ENCODE data around the gene IL19.
"Not testable (repeated sequence)": the region's sequence is repeated elsewhere in the genome, so short reads cannot be mapped to it uniquely, and the experiment has no call there.

The IL19 gene

DNA sequence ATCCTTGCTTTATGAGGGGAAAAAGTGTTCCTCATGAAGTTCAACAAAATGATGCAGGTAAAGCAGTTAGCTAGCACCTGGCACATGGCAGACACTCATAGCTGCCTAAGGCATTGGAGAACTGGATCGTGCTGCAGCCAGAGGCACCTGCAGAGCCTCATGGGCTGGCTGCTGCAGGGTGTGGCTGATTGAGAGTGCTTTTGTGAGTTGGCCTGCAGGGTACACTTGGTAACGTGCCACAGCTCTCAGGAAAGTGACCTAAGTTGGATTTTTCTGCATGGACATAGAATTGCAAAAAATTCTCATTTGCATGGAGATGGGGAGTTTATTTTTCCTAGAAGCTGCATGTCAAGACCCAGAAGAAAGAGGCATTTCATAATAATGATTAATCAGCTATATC is 63.2 kb downstream of the IL19 start:
- no peak for DNase-seq (ENCODE audit: low spot score)

DNA sequence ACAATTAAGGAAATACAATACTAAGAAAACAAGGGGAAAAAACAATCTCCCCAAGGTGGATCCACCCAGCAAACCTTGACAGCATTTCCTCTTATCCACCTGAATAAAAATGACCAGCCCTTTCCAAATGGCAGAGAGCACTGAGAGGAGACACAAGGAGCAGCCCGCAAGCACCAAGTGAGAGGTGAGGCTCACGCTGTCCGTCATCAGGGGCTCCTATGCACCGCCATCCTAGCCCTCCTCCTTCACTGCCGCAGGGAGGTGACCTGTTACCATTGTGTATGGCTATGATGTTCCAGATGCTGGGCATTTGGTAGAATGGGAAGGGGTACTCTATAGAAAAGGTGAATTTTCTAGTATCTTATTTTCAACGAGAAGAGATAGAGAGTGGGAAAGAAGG is 63.6 kb downstream of the IL19 start:
- DNase-seq (ENCODE audit: low spot score), result no peak

DNA sequence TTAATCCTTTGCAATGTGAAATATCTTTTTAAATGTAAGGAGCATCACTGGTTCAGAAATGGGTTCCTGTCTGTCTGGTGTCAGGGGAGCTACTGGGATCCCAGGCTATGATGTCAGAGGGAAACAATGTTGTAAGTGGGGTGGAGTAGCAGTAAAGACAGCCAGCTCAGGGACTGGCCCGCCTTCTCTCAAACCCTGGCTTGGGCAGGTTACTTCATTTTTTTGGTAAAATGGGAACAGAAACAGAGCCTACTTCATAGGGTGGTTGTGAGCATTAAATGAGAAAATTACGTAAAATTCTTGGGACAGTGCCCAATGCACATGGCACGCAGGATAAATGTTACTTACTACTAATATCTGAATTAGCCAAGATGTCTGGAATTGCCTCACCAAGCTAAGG is 64.1 kb downstream of the IL19 start:
- DNase-seq (ENCODE audit: low spot score), result no peak

DNA sequence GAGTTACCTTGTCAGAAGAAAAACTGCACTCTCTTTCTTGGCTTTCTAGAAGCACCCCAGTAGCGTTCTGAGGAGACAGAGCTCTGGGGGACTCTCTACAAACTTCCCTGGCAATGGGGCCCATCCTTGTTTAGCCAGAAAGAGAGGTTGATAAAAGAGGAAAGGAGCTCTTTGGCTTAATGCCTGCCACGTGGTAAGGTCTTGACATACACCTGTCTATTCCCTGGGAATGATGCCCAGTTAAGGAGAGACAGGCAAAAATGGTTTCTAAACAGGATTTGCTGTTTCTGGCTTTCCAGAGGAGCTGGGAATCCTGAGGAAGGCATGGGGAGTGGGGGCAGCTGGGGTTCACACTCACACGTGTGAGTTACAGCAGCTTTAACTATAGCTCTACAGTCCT is 64.6 kb downstream of the IL19 start:
- DNase-seq (ENCODE audit: low spot score), result no peak

DNA sequence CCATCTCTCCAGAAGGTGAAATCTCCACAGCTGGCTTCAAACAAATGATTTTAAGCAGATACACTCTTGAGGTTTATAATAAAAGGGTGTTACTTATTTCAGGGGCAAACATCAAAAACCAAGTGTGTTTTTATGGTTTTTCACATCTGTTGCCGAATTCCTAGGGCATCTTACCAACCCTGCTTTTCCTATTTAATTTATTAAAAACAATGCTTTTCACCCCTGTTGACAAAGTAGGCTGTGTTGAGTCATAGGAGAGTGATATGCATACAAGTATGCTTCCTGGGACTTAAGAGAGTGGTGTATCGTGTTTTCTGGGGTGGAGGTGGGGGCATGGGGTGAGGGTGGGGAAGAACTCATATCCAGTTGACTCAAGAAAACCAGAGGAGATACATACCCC is 65.5 kb downstream of the IL19 start:
- DNase-seq (ENCODE audit: low spot score), result no peak

DNA sequence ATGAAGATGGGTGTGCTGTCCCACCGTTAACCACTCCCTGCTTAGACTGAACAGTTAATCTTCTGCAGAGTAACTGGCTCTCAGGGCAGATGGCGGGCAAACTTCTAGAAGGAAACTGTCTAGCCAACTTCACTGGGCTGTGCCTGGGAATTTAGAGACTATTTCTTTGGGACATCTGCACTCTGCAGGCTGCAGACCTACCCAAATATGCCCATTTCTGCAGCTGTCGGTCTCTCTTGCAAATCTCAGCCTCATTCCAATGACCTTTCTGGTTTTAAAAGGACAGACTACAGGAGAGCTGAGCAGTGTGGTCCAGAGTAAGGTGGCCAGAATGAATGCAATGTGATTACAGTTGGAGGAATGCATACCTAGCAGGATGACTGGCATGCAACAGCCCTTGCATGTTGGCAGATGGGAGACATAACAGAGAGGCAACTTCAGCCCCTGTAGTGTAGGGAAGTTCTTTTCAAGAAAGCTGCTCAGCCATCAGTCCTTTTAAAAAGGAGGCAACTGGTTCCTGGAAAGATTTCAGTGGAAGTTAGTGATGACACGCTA is 68.5 kb downstream of the IL19 start:
- DNase-seq (ENCODE audit: low spot score), result no peak

DNA sequence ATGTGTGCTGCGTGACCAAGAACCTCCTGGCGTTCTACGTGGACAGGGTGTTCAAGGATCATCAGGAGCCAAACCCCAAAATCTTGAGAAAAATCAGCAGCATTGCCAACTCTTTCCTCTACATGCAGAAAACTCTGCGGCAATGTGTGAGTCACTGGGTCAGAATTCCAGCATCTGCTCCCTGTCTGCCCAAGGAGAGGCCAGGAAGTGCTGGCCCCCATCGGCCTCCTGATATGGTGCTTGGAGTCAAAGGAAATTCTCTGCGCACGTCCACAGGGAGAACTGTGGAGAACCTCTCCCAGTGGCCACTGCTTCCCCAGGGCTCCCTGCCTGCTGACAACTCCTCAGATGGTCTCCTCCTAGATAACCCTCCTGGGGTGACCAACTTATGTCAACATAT is 69.3 kb downstream of the IL19 start:
- DNase-seq (ENCODE audit: low spot score), result peak; percentile 21

DNA sequence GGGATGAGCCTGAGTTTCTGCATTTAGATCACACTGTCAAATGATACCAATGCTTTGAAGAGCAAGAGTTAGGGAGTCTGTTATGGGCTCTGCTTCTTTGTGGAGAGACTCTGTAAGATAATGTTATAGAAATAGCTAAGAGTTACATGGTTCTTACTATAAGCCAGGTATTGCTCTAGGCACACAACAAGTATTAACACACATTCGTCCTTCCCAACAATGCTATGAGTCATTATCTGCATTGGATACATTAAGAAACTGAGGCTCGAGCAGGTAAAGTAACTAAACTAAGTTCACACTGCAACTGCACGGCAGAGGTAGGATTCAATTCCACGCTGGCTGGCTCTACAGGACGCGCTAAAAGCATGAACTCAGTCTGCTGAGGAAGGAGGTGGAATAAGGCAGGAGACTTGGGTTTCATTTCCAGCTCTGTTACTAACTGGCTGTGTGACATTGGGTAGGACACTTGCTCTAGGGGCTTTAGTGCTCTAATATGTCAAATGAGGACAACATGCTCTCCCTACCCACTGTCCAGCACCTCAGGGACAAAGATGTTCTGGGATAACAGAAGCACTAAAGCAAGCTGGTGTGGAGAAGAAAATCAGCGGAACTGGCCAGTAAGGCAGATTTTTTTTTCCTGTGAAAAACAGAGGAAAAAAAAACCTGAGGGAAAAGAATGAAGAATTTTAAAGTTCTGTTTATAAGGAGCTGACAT is 71.2 kb downstream of the IL19 start:
- no peak for DNase-seq (ENCODE audit: low spot score)

DNA sequence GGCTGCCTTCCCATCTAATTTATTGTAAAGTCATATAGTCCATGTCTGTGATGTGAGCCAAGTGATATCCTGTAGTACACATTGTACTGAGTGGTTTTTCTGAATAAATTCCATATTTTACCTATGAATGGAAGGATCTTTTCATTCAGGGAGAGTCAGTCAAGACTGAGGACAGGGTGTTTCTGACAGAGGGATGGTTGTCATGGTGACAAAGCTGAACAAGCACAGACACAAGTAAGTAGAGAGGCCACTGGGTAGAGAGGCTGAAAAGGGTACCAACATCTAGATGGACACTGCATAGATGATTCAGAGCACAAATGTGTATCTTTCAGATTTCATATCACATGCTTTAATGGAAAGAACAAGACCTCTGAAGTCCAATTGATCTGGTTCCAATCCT is 72.3 kb downstream of the IL19 start:
- no peak for DNase-seq (ENCODE audit: low spot score)

DNA sequence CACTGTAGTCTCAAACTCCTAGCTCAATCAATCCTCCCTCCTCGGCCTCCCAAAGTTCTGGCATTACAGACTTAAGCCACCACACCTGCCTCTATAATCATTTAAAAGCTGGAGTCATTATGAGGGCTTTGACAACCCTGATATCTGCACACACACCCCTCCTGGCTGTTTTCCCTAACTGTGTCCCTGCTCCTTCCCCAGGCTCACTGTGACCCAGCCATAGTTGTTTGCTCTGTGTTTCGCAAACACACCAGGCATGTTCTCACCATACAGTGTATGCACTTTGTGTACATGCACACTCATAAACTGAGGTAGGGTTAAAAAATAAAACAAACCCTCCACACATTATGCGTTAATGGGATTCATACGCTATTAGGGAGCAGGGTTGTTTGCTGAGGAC is 73.1 kb downstream of the IL19 start:
- no peak for DNase-seq (ENCODE audit: low spot score)

DNA sequence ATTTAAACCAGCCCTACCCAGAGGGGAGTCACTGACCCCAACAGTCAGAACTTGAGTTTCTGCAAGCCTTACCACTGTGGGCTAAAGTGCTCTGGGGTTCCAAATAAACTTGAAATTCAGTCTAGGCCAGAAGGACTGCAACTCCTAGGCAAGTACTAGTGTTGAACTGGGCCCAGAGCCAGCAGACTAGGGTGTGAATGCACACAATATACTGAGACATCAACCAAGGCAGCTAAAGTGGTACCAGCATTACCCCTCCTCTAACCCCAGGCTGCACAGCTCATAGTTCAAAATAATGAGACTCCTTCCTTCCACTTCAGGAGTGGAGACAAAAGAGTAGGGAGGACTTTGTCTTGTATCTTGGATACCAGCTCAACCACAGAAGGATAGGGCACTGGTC is 75.9 kb downstream of the IL19 start:
- no peak for DNase-seq (ENCODE audit: low spot score)

DNA sequence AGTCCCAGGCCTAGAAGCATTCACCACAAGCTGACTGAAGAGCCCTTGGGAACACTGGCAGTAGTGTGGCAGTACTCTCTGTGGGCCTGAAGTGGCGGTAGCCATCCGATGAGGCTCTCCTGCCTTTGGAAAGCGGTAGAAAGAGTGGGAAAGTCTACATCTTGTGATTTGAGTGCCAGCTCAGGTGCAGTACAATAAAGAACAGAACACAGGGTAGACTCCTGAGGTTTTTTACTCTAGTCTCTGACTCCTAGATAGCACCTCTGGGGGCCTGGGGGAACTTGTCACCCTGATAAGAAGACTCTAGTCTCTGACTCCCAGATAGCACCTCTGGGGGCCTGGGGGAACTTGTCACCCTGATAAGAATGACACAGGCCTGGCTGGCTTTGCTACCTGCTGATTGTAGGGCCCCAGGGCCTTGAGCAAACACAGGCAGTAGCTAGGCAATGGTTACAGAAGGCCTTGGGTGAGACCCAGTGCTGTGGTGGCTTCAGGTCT is 76.8 kb downstream of the IL19 start:
- DNase-seq (ENCODE audit: low spot score), result no peak

DNA sequence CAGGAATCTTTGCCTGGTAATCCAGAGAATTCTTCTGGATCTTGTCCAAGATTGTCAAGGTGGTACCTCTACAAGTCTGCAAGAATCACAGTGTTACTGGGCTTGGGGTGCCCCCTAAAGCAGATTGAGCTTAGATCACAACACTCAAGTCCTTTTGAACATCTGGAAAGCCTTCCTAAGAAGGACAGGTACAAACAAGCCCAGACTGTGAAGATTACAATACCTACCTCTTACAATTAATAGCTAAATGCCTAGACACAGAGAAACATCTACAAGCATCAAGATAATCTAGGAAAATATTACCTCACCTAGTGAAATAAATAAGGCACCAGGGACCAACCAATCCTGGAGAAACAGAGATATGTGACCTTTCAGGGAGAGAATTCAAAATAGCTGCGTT is 77.4 kb downstream of the IL19 start:
- no peak for DNase-seq (ENCODE audit: low spot score)

DNA sequence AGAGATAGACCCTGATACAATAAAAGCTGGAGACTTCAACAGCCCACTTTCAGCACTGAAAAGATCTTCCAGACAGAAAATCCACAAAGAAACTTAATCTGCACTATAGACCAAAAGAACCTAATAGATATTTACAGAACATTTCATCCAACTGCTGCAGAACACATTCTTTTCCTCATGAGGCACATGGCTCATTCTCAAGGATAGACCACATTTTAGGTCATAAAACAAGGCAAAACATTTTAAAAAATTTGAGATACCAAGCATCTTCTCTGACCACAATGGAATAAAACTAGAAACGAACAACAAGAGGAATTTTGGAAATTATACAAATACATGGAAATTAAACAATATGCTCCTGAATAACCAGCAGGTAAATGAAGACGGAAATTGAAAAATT is 79.8 kb downstream of the IL19 start:
- DNase-seq (ENCODE audit: low spot score), result no peak

DNA sequence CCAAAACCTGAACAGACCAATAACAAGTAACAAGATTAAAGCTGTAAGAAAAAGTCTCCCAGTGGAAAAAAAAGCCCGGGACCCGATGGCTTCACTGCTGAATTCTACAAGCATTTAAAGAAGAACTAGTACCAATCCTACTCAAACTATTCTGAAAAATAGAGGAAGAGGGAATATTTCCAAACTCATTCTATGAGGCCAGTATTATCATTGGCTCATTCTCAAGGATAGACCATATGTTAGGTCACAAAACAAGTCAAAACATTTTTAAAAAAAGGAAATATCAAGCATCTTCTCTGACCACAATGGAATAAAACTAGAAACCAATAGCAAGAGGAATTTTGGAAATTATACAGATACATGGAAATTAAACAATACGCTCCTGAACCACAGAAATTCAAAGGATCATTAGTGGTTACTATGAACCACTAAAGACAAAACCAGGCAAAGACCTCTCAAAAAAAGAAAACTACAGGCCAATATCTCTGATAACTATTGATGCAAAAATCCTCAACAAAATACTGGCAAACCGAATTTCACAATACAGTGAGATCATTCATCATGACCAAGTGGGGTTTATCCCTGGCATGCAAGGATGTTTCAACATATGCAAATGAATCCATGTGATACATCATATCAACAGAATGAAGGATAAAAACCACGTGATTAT is 80.9 kb downstream of the IL19 start:
- DNase-seq (ENCODE audit: low spot score), result no peak

DNA sequence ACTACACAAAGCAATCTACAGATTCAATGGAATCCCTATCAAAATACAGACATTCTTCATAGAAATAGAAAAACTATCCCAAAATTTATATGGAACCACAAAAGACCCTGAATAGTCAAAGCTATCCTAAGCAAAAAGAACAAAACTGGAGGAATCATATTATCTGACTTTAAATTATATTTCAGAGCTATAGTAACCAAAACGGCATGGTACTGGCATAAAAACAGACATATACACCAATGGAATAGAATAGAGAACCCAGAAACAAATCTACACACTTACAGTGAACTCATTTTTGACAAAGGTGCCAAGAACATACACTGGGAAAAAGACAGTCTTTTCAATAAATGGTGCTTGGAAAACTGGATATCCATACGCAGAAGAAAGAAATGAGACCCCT is 82.1 kb downstream of the IL19 start:
- DNase-seq (ENCODE audit: low spot score), result not testable (repeated sequence)

DNA sequence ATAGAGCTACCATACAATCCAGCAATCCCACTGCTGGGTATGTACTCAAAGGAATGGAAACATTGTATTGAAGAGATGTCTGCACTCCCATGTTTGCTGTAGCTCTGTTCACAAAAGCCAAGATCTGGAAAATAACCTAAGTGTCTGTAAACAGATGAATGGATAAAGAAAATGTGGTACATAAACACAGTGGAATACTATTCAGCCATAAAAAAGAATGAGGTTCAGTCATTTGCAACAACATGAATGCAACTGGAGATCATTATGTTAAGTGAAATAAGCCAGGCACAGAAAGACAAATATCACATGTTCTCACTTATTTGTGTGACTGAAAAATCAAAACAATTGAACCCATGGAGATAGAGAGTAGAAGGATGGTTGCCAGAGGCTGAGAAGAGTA is 83.1 kb downstream of the IL19 start:
- not testable (repeated sequence) for DNase-seq (ENCODE audit: low spot score)

DNA sequence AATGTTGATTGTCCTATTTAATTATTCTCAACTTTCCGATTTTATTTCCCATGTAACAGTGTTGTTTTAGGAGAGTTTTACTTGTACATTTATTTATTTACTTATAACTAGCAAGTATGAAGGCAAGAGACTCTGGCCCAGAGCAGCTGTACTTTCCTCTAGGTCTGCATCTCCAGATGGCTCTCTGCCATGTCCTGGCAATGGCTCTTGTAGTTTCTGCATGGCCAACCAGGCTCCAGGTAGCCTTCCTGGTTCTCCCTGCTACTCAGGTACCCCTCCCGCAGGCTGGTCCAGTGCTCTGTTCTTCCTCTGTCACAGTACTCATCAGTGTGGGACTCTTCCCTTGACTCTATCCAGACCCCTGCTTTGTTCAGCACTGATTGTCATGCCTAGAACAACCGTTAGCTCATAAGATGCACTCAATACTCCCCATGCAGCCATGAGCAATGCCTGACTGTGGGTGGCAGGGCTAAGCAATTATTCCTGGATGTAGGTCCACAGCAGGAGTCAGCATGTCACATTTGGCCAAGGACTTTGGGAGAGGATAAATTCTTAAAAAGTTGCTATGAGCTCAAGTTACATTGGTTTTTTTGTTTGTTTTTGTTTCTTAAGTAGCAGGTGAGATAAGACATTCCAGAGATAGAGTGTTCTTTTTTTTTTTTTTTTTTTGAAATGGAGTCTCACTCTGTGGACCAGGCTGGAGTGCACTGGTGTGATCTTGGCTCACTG is 84.0 kb downstream of the IL19 start:
- no peak for DNase-seq (ENCODE audit: low spot score)

DNA sequence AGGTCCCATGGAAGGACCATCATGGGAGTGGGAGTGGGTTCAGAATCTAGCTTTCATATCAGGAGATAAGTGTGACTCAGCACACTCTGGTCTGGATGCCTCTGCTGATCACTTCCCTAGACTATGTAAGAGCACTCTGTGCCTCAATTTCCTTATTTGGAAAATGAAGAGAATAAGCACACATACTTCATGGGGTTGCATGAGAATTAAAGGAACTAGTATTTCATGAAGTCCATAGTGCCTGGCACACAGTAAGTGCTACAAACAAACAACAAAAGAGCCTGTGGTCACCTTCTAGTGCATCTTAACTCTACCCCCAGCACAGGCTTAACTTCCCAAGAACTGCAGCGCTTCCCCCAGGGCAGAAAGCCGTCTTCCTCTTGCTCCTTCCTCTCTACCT is 85.3 kb downstream of the IL19 start:
- no peak for DNase-seq (ENCODE audit: low spot score)

DNA sequence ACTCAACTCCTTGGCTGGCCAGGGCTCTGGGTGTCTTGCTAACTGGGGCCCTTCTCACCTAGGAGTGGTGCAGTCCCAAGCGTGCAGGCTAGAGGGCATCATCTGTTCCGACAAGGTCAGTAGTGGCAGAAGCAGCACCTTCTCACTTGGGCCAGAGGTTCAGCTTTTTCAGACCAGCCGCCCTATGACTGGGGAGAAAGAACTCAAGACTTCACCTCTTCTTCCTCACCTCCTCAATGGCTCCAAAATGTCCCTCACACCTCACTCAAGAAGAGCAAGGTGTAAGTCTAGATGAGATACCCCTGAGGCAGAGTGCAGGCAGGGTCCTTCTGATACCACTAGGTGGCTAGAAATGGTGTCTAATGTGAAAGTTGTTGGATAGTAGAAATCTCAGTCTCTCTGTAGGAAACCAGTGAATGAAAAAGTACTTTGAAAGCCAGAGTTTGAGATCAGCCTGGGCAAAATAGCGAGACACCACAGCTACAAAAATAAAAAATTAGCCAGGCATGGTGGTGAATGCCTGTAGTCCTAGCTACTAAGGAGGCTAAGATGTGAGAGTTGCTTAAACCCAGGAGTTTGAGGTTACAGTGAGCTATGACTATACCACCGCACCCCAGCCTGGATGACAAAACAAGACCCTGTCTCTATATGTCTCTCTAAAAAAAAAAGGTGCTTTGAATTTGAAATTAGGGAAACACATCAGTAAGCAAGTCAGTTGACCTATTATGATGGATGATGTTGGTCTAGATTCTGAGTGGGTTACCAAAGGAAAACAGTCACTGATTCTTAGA is 86.3 kb downstream of the IL19 start:
- no peak for DNase-seq (ENCODE audit: low spot score)

DNA sequence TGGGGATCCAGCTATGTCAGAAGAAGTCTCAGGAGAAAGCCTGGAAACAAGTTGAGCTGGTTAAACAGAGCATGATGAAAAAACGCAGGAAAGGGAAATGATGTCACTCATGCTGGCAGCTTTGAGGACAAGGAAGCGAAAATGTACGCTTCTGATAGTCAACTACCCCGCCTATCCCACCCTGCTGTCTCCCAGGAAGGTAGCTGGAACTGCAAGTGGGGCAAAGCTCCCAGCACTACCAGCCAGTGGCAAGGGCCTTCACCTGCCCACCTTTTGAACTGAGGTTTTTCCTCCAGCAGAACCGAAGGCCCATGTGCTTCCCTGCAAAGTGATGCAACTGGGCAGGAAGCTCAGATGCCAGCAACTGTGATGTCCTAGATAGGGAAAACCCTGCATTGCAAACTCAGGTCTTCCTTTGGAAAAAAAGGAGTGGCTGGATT is 88.5 kb downstream of the IL19 start:
- peak; percentile 26 for DNase-seq (ENCODE audit: low spot score)

DNA sequence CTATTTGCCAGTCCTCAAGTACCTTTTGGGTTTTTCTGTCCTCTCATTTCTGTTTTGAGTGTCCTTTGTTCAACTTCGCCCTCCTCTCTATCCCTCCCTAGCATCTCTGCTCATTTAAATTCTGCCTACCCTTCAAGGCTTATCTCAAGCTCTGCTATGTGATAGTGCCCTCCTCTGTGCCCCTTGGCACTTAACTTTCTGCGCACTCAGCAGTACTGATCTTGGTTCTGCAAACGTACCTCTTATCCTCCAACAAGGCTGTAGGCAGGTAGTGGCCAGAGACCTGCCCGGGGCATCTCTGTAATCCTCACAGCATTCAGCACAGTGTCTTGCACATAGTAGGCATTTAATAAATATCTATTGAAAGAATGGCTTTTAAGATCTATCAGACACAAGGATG is 89.6 kb downstream of the IL19 start:
- no peak for DNase-seq (ENCODE audit: low spot score)

Data from kidney capillary endothelial cell (primary cell).